GM23338 (cell line): ENCODE data around the gene ZNF516. TPM values are rescaled to one million over a fixed set of nuclear protein-coding genes. Genes with fewer than 3 reads are reported as not detected.

ENCODE experiments used
- ATAC-seq: fragments of 200-7000 bp; cut with Tn5 transposase; 3 replicates; pipeline ENCODE4 v1.9.1; 2020
- DNase-seq: peaks from one replicate; pipeline ENCODE4 v3.0.0-alpha.2; 2015; ENCODE audit warnings: low spot score
- H2AFZ ChIP-seq: fragments of 200-600 bp; sonication (generic); 2 replicates; pipeline ENCODE4 v1.8.0; 2016; ENCODE audit warnings: antibody characterized with exemption, mild to moderate bottlenecking, moderate library complexity
- H3F3A ChIP-seq: fragments of 200-600 bp; sonication (generic); replicated peaks from 2 replicates; pipeline ENCODE4 v1.8.0; 2017; ENCODE audit warnings: antibody characterized with exemption, mixed run types, low read depth
- H3K27ac ChIP-seq: fragments of 200-600 bp; sonication (generic); 2 replicates; pipeline ENCODE4 v1.6.1; 2016; ENCODE audit warnings: low read depth
- H3K27me3 ChIP-seq: fragments of 200-600 bp; sonication (generic); 2 replicates; pipeline ENCODE4 v1.8.0; 2016; ENCODE audit warnings: mild to moderate bottlenecking, mixed run types, moderate library complexity; ENCODE audit not compliant: insufficient read depth
- H3K36me3 ChIP-seq: fragments of 200-600 bp; sonication (generic); 2 replicates; pipeline ENCODE4 v1.8.0; 2016; ENCODE audit warnings: mild to moderate bottlenecking; ENCODE audit not compliant: insufficient read depth
- H3K4me1 ChIP-seq: fragments of 200-600 bp; sonication (generic); 2 replicates; pipeline ENCODE4 v1.8.0; 2016; ENCODE audit warnings: mild to moderate bottlenecking, moderate library complexity; ENCODE audit not compliant: insufficient read depth
- H3K4me2 ChIP-seq: fragments of 200-600 bp; sonication (generic); 2 replicates; pipeline ENCODE4 v1.7.1; 2017; ENCODE audit warnings: mixed run types
- H3K4me3 ChIP-seq: fragments of 200-600 bp; sonication (generic); 2 replicates; pipeline ENCODE4 v1.6.1; 2016; ENCODE audit warnings: mixed run types
- H3K79me2 ChIP-seq: fragments of 200-600 bp; sonication (generic); replicated peaks from 2 replicates; pipeline ENCODE4 v1.8.0; 2017; ENCODE audit warnings: mild to moderate bottlenecking; ENCODE audit not compliant: insufficient read depth
- H3K9me2 ChIP-seq: fragments of 200-600 bp; sonication (generic); 2 replicates; pipeline ENCODE4 v1.8.0; 2017; ENCODE audit not compliant: insufficient read depth
- H4K20me1 ChIP-seq: fragments of 200-600 bp; sonication (generic); replicated peaks from 2 replicates; pipeline ENCODE4 v1.8.0; 2017; ENCODE audit warnings: mild to moderate bottlenecking; ENCODE audit not compliant: insufficient read depth
- H3K27ac Mint-ChIP-seq: 2 replicates; pipeline ENCODE4 v1.8.0; 2020; ENCODE audit warnings: inconsistent platforms, mild to moderate bottlenecking, moderate library complexity, mixed read lengths
- H3K27me3 Mint-ChIP-seq: 3 replicates; pipeline ENCODE4 v1.8.0; 2022; ENCODE audit warnings: low read depth, mild to moderate bottlenecking, moderate library complexity, mixed read lengths, inconsistent platforms; ENCODE audit not compliant: insufficient read depth, poor library complexity
- H3K36me3 Mint-ChIP-seq: 3 replicates; pipeline ENCODE4 v1.8.0; 2021; ENCODE audit warnings: low read depth, mild to moderate bottlenecking, inconsistent platforms, moderate library complexity, mixed read lengths
- H3K4me1 Mint-ChIP-seq: 3 replicates; pipeline ENCODE4 v1.8.0; 2020; ENCODE audit warnings: mild to moderate bottlenecking, inconsistent platforms, mixed read lengths
- H3K4me3 Mint-ChIP-seq: 3 replicates; pipeline ENCODE4 v1.8.0; 2021; ENCODE audit warnings: moderate library complexity, mild to moderate bottlenecking, inconsistent platforms, mixed read lengths
- H3K9me3 Mint-ChIP-seq: 3 replicates; pipeline ENCODE4 v1.8.0; 2020; ENCODE audit warnings: moderate library complexity, mild to moderate bottlenecking, inconsistent platforms, mixed read lengths
- CREB1 ChIP-seq: fragments of 250-450 bp; sonication (Bioruptor Pico); IDR thresholded peaks from 2 replicates; pipeline ENCODE4 v1.5.0; 2020; ENCODE audit warnings: low read depth, mild to moderate bottlenecking, moderate library complexity
- EZH2 ChIP-seq: fragments of 200-600 bp; sonication (generic); IDR thresholded peaks from one replicate; pipeline ENCODE4 v1.8.0; 2017; ENCODE audit warnings: antibody characterized with exemption, mild to moderate bottlenecking, low read depth; ENCODE audit not compliant: unreplicated experiment
- EZH2phosphoT487 ChIP-seq: fragments of 200-600 bp; sonication (generic); IDR thresholded peaks from one replicate; pipeline ENCODE4 v1.8.1; 2018; ENCODE audit warnings: antibody characterized with exemption; ENCODE audit not compliant: unreplicated experiment
- JUNB ChIP-seq: IDR thresholded peaks from one replicate; pipeline ENCODE4 v1.6.1; 2016; ENCODE audit warnings: antibody characterized with exemption; ENCODE audit not compliant: unreplicated experiment
- NANOG ChIP-seq: IDR thresholded peaks from 2 replicates; pipeline ENCODE4 v1.6.1; 2016; ENCODE audit warnings: antibody characterized with exemption, borderline replicate concordance
- POLR2AphosphoS5 ChIP-seq: IDR thresholded peaks from 2 replicates; pipeline ENCODE4 v1.6.1; 2016; ENCODE audit warnings: antibody characterized with exemption, low read depth
- STAT1 ChIP-seq: IDR thresholded peaks from one replicate; pipeline ENCODE4 v1.6.1; 2016; ENCODE audit warnings: antibody characterized with exemption; ENCODE audit not compliant: unreplicated experiment
- ZNF114 ChIP-seq: fragments of 250-450 bp; sonication (Bioruptor Pico); IDR thresholded peaks from 2 replicates; pipeline ENCODE4 v1.5.0; 2020; ENCODE audit warnings: mild to moderate bottlenecking, moderate library complexity
- ZNF331 ChIP-seq: fragments of 250-450 bp; sonication (Bioruptor Pico); IDR thresholded peaks from 2 replicates; pipeline ENCODE4 v1.5.0; 2020; ENCODE audit warnings: low read depth, mild to moderate bottlenecking, moderate library complexity
- polyA plus RNA-seq: library from polyadenylated mRNA; unstranded; fragments of >200 nt; fragmentation: Nextera tagmentation; extraction: Ambion mirVana; gene quantifications from 2 replicates; pipeline ENCODE4 v1.2.1, GENCODE V29; 2016
- total RNA-seq: library from RNA; depleted of rRNA; stranded (reverse); fragments of >200 nt; shearing (Covaris generic); gene quantifications from 2 replicates; pipeline ENCODE4 v1.2.3, GENCODE V29; 2014
- TF ChIP-seq, protein P1 (sequence below): fragments of 250-450 bp; sonication (Bioruptor Pico); IDR thresholded peaks from 2 replicates; pipeline ENCODE4 v1.5.0; 2020; ENCODE audit warnings: mild to moderate bottlenecking, moderate library complexity
- TF ChIP-seq, protein P2 (sequence below): IDR thresholded peaks from 2 replicates; pipeline ENCODE4 v1.6.1; 2016; ENCODE audit warnings: antibody characterized with exemption

Gene ZNF516
- total and polyA plus RNA-seq, 2 experiments from 2014 or later: 11.9 to 24.2 TPM

DNA sequence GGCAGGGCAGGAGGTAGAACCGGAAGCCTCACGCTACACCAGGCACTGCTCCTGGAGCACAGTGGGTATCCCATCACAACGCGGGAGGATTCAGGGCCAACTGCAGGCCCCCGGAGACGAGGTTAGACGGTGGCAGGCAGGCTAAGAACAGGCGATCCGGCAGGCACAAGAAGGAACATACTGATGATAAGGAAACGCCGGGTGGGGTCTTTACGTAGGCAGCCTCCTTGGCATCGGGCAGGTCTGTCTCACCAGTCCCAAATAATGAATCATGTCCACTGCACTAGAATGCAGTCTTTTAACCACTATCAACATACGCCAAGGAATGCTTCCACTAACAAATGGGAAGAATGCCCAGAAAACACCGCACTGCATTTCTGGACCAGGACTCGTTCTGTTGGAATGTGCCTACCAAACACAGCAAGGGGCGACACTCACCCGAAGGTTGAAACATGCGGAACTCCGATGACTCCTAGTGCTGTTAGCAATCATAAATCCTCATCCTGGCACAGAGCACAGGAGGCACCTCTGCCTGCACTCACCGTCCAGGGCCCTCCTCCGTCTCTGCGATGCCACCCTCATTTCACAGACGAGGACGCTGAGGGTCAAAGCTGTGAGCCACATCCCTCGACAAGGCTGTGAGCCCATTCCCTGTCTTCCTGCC, 35.2 kb downstream of the ZNF516 start:
- Histone ChIP-seq H3F3A (no peaks in the 10 kb centered on the region), H3K4me3 (no peak overlapping the region), H3K79me2 (no peaks in the 10 kb centered on the region), H3K36me3 (no peaks in the 10 kb centered on the region), H4K20me1 (no peaks in the 10 kb centered on the region; the same call in none of the 2 replicates), H3K9me2 (no peaks in the 10 kb centered on the region), H3K27me3 (no peaks in the 10 kb centered on the region), H2AFZ (no peak overlapping the region), H3K4me1 (peaks cover 5% of the 10 kb centered on the region; the same call in 1 of the 2 replicates), H3K27ac (no peak overlapping the region), H3K4me2 (no peak overlapping the region)
- Mint-ChIP-seq H3K4me3 (no peak overlapping the region), H3K9me3 (no peaks in the 10 kb centered on the region), H3K27ac (no peak overlapping the region), H3K27me3 (peaks cover 19% of the 10 kb centered on the region), H3K36me3 (peaks cover 5% of the 10 kb centered on the region; the same call in 2 of the 3 replicates), H3K4me1 (peaks cover 33% of the 10 kb centered on the region)
- ATAC-seq: no peak
- no peak for TF ChIP-seq JUNB
- TF ChIP-seq, protein P1, sequence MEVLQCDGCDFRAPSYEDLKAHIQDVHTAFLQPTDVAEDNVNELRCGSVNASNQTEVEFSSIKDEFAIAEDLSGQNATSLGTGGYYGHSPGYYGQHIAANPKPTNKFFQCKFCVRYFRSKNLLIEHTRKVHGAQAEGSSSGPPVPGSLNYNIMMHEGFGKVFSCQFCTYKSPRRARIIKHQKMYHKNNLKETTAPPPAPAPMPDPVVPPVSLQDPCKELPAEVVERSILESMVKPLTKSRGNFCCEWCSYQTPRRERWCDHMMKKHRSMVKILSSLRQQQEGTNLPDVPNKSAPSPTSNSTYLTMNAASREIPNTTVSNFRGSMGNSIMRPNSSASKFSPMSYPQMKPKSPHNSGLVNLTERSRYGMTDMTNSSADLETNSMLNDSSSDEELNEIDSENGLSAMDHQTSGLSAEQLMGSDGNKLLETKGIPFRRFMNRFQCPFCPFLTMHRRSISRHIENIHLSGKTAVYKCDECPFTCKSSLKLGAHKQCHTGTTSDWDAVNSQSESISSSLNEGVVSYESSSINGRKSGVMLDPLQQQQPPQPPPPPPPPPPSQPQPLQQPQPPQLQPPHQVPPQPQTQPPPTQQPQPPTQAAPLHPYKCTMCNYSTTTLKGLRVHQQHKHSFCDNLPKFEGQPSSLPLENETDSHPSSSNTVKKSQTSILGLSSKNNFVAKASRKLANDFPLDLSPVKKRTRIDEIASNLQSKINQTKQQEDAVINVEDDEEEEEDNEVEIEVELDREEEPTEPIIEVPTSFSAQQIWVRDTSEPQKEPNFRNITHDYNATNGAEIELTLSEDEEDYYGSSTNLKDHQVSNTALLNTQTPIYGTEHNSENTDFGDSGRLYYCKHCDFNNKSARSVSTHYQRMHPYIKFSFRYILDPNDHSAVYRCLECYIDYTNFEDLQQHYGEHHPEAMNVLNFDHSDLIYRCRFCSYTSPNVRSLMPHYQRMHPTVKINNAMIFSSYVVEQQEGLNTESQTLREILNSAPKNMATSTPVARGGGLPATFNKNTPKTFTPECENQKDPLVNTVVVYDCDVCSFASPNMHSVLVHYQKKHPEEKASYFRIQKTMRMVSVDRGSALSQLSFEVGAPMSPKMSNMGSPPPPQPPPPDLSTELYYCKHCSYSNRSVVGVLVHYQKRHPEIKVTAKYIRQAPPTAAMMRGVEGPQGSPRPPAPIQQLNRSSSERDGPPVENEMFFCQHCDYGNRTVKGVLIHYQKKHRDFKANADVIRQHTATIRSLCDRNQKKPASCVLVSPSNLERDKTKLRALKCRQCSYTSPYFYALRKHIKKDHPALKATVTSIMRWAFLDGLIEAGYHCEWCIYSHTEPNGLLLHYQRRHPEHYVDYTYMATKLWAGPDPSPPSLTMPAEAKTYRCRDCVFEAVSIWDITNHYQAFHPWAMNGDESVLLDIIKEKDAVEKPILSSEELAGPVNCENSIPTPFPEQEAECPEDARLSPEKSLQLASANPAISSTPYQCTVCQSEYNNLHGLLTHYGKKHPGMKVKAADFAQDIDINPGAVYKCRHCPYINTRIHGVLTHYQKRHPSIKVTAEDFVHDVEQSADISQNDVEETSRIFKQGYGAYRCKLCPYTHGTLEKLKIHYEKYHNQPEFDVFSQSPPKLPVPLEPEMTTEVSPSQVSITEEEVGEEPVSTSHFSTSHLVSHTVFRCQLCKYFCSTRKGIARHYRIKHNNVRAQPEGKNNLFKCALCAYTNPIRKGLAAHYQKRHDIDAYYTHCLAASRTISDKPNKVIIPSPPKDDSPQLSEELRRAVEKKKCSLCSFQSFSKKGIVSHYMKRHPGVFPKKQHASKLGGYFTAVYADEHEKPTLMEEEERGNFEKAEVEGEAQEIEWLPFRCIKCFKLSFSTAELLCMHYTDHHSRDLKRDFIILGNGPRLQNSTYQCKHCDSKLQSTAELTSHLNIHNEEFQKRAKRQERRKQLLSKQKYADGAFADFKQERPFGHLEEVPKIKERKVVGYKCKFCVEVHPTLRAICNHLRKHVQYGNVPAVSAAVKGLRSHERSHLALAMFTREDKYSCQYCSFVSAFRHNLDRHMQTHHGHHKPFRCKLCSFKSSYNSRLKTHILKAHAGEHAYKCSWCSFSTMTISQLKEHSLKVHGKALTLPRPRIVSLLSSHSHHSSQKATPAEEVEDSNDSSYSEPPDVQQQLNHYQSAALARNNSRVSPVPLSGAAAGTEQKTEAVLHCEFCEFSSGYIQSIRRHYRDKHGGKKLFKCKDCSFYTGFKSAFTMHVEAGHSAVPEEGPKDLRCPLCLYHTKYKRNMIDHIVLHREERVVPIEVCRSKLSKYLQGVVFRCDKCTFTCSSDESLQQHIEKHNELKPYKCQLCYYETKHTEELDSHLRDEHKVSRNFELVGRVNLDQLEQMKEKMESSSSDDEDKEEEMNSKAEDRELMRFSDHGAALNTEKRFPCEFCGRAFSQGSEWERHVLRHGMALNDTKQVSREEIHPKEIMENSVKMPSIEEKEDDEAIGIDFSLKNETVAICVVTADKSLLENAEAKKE: no peak
- no peak for TF ChIP-seq CREB1 (CRISPR knock-in tag)
- no peak for TF ChIP-seq EZH2
- TF ChIP-seq, protein P2, sequence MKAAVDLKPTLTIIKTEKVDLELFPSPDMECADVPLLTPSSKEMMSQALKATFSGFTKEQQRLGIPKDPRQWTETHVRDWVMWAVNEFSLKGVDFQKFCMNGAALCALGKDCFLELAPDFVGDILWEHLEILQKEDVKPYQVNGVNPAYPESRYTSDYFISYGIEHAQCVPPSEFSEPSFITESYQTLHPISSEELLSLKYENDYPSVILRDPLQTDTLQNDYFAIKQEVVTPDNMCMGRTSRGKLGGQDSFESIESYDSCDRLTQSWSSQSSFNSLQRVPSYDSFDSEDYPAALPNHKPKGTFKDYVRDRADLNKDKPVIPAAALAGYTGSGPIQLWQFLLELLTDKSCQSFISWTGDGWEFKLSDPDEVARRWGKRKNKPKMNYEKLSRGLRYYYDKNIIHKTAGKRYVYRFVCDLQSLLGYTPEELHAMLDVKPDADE: no peak
- TF ChIP-seq STAT1: no peak
- TF ChIP-seq ZNF114: no peak
- no peak for TF ChIP-seq ZNF331
- no peak for TF ChIP-seq EZH2phosphoT487
- TF ChIP-seq NANOG: no peak
- TF ChIP-seq POLR2AphosphoS5: no peak
- DNase-seq: no peak
